CD4-positive, alpha-beta T cell (primary cell): ENCODE measurements around the gene MMD2. TPM values are rescaled to one million over a fixed set of nuclear protein-coding genes. Genes with fewer than 3 reads are reported as not detected.

Experiments used
- ATAC-seq: fragments of 200-7000 bp; cut with Tn5 transposase; one replicate; pipeline ENCODE4 v1.10.0; 2022; ENCODE audit warnings: mild to moderate bottlenecking; ENCODE audit not compliant: poor library complexity
- CTCF ChIA-PET: fragments of 350-600 bp; sonication (Branson Sonifier 250); formaldehyde crosslinking; loops from one replicate; lab custom pipeline; 2021; ENCODE audit warnings: antibody characterized with exemption, inconsistent platforms; lab: Charles Lee
- POLR2A ChIA-PET: fragments of 350-600 bp; sonication (Branson Sonifier 250); formaldehyde crosslinking; loops from one replicate; lab custom pipeline; 2021; ENCODE audit warnings: antibody characterized with exemption, inconsistent platforms; lab: Charles Lee
- DNase-seq, 14 experiments: peaks; one replicate each; pipeline ENCODE4 v3.0.0-alpha.2; 2013 to 2020; ENCODE audit warnings: mixed read lengths in 2 of 14
- H3K27ac ChIP-seq, 2 donors: one replicate each; pipeline versions ENCODE4 v1.5.1 to v1.7.0; 2013; ENCODE audit warnings: low read length in 2 of 2, low read depth in 1 of 2, mild to moderate bottlenecking in 1 of 2
- H3K27me3 ChIP-seq, 2 experiments: 1 replicate in 1 of 2; 2 replicates in 1 of 2; pipeline versions ENCODE4 v1.6.1 to v1.7.0; 2013; ENCODE audit warnings: low read length in 2 of 2, control low read depth in 1 of 2, mild to moderate bottlenecking in 1 of 2, moderate library complexity in 1 of 2; ENCODE audit not compliant: insufficient read depth in 2 of 2, control insufficient read depth in 1 of 2
- H3K36me3 ChIP-seq: one replicate; pipeline ENCODE4 v1.6.1; 2013; ENCODE audit warnings: low read length, control low read depth; ENCODE audit not compliant: insufficient read depth
- H3K4me1 ChIP-seq: one replicate; pipeline ENCODE4 v1.6.1; 2013; ENCODE audit warnings: low read length, control low read depth; ENCODE audit not compliant: insufficient read depth
- H3K4me3 ChIP-seq: one replicate; pipeline ENCODE4 v1.5.1; 2013; ENCODE audit warnings: mild to moderate bottlenecking, low read length, moderate library complexity
- H3K9me3 ChIP-seq, 2 experiments: 1 replicate in 1 of 2; 2 replicates in 1 of 2; pipeline versions ENCODE4 v1.6.1 to v1.7.0; 2013; ENCODE audit warnings: low read length in 2 of 2, mild to moderate bottlenecking in 2 of 2, control low read depth in 1 of 2, moderate library complexity in 1 of 2; ENCODE audit not compliant: control insufficient read depth in 1 of 2, insufficient read depth in 1 of 2
- H3K27ac Mint-ChIP-seq: one replicate; pipeline ENCODE4 v1.8.0; 2020; ENCODE audit warnings: mixed read lengths
- H3K27me3 Mint-ChIP-seq: one replicate; pipeline ENCODE4 v1.8.0; 2021; ENCODE audit warnings: mixed read lengths
- H3K36me3 Mint-ChIP-seq: one replicate; pipeline ENCODE4 v1.8.0; 2021; ENCODE audit warnings: low read depth, mixed read lengths
- H3K4me1 Mint-ChIP-seq: one replicate; pipeline ENCODE4 v1.8.0; 2021; ENCODE audit warnings: low read depth, mixed read lengths
- H3K4me3 Mint-ChIP-seq: one replicate; pipeline ENCODE4 v1.8.0; 2020; ENCODE audit warnings: mild to moderate bottlenecking, mixed read lengths
- H3K9me3 Mint-ChIP-seq: one replicate; pipeline ENCODE4 v1.8.0; 2020; ENCODE audit warnings: mixed read lengths
- intact Hi-C, 2 experiments: fragments of 100-400 bp; cut with DNase I in 1 of 2; cut with micrococcal nuclease in 1 of 2; formaldehyde crosslinking; loops; one replicate each; pipeline versions ENCODE4 v1.15.1 to v1.9.0; 2023 to 2025; cut with DNase I, micrococcal nuclease
- total RNA-seq, 174 experiments: library from RNA in 2 of 174; stranded (reverse) in 2 of 174; gene quantifications; one replicate each; pipeline ENCODE4 v1.2.3 and lab custom pipeline; 2021 to 2026
- TF ChIP-seq, protein P1 (sequence below): fragments of 200-600 bp; IDR thresholded peaks from one replicate; pipeline ENCODE4 v1.8.0; 2022; ENCODE audit warnings: antibody characterized with exemption, mild to moderate bottlenecking

Gene MMD2
- total RNA-seq, 2 experiments from 2014 or later: not detected

DNA sequence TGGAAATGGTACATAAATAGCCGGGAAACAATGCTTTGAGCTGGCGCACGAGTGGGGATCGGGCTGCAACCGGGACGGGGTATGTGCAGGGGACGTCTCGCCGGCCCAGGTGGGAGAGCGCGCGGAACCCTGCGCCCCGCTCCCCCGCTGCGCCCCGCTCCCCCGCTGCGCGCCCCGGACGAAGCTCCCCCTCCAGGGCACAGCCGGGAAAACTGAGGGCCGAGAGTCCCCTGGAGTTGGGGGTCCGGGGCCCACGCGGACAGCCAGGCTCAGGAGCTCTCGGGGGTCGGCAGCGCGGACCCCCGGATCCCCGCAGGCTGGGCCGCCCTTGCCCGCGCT lies 76.0 kb downstream of the MMD2 start:
- peaks cover 12% of the 10 kb centered on the region for H3K4me1 Mint-ChIP-seq
- H3K4me3 ChIP-seq: no peak overlapping the region
- no peak for ATAC-seq
- no peak overlapping the region for H3K27ac ChIP-seq
- POLR2A ChIA-PET: interaction anchor here (1.0 kb wide), 1 partner anchor 108 kb away, joined by 3 read pairs; the partner anchor contains the start of gene AP5Z1
- peaks cover 70% of the 10 kb centered on the region for H3K27me3 Mint-ChIP-seq
- peak overlapping the region; percentile 76 for H3K4me3 Mint-ChIP-seq
- TF ChIP-seq, protein P1, sequence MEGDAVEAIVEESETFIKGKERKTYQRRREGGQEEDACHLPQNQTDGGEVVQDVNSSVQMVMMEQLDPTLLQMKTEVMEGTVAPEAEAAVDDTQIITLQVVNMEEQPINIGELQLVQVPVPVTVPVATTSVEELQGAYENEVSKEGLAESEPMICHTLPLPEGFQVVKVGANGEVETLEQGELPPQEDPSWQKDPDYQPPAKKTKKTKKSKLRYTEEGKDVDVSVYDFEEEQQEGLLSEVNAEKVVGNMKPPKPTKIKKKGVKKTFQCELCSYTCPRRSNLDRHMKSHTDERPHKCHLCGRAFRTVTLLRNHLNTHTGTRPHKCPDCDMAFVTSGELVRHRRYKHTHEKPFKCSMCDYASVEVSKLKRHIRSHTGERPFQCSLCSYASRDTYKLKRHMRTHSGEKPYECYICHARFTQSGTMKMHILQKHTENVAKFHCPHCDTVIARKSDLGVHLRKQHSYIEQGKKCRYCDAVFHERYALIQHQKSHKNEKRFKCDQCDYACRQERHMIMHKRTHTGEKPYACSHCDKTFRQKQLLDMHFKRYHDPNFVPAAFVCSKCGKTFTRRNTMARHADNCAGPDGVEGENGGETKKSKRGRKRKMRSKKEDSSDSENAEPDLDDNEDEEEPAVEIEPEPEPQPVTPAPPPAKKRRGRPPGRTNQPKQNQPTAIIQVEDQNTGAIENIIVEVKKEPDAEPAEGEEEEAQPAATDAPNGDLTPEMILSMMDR: no peak
- no peak overlapping the region for H3K27ac Mint-ChIP-seq
- CTCF ChIA-PET: interaction anchor here (1.0 to 1.5 kb wide), 3 partner anchors 13 to 241 kb away, joined by 3 to 5 read pairs (median 3); no protein-coding TSS in a partner anchor
- H3K36me3 ChIP-seq: no peaks in the 10 kb centered on the region
- H3K9me3 Mint-ChIP-seq: no peaks in the 10 kb centered on the region
- DNase-seq: no peak
- H3K4me1 ChIP-seq: peaks cover 15% of the 10 kb centered on the region
- H3K9me3 ChIP-seq: peaks cover 0 to 8% of the 10 kb centered on the region in 2 experiments
- no peaks in the 10 kb centered on the region for H3K36me3 Mint-ChIP-seq
- peaks cover 18 to 28% of the 10 kb centered on the region in 2 experiments for H3K27me3 ChIP-seq
- intact Hi-C loops: loop anchor here in 1 of 2 experiments (10.0 kb wide), 1 partner anchor 268 kb away; no protein-coding TSS in a partner anchor

DNA sequence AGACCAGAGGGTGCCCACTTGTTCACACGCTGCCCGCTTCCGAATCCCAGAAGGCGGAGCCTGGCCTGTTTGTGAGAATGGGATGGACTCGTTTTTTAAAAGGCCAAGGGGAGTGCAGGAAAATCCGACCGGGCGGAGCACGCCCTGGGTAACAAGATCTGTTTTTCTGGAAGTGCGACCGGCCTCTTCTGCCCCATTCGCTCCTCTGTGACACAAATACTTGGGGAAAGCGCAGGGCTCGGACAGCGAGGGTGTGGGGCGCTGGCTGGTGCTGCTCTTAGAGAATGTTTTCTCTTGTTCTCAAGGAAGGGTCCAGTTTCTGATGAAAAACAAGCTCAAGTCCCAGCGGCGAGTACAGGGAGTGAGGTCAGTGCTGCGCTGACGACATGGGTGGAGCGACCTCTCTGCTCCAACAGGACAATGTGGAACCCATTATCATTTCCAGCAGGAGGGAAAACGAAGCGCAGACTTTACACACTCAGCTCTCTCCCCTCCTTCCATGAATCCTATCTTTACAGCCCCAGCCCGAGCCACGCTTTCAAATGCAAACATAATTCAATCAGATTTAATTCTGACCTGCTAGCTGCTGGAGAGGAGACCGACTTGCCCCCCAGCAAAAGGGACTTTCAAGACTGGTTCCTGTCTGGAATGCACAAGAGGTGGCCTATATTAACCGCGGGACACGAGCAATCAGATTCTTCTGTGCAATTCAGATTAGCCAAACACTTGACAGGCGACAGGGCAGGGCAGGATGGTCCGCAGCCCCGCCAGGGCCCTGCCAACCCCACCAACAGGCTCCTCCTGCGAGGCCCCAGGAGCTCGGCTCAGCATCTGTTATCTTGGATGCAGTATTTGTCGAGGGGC lies 76.6 kb downstream of the MMD2 start:
- H3K27ac Mint-ChIP-seq: no peak overlapping the region
- Histone ChIP-seq H3K4me3 (no peak overlapping the region), H3K27me3 (peaks cover 18 to 28% of the 10 kb centered on the region in 2 experiments), H3K9me3 (peaks cover 0 to 8% of the 10 kb centered on the region in 2 experiments), H3K4me1 (peaks cover 15% of the 10 kb centered on the region), H3K27ac (no peak overlapping the region), H3K36me3 (no peaks in the 10 kb centered on the region)
- ChIA-PET POLR2A (no interaction called here), CTCF (interaction anchor here (1.1 to 1.5 kb wide), 2 partner anchors 14 to 90 kb away, joined by 3 to 5 read pairs; no protein-coding TSS in a partner anchor)
- DNase-seq (no peak), ATAC-seq (no peak)
- peaks cover 68% of the 10 kb centered on the region for H3K27me3 Mint-ChIP-seq
- intact Hi-C loops: loop anchor here in 1 of 2 experiments (10.0 kb wide), 1 partner anchor 268 kb away; no protein-coding TSS in a partner anchor
- H3K4me3 Mint-ChIP-seq: peak overlapping the region; percentile 76
- TF ChIP-seq, protein P1: no peak
- no peaks in the 10 kb centered on the region for H3K9me3 Mint-ChIP-seq
- no peaks in the 10 kb centered on the region for H3K36me3 Mint-ChIP-seq
- peaks cover 12% of the 10 kb centered on the region for H3K4me1 Mint-ChIP-seq

DNA sequence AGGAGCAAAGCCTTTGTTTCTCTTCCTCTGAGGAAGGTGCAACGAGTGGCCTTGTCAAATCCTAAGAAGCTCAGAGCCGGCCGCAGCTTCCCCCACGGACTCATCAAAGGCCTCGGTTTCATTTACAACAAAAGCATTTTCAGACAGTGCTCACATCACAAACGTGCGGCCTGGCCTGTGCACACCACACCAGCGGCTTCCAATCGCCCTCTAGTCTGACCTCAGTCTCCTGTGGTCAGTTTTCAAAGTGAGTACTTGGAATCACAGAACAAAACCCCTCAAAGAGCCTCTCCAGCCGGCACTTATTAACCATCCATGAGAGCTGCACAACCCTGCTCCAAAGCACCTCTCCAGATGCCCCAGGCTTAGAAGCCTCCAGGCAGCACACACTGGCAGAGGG lies 78.8 kb downstream of the MMD2 start:
- Histone ChIP-seq H3K4me1 (peaks cover 15% of the 10 kb centered on the region), H3K27me3 (peaks cover 18 to 28% of the 10 kb centered on the region in 2 experiments), H3K4me3 (no peak overlapping the region), H3K9me3 (peaks cover 0 to 8% of the 10 kb centered on the region in 2 experiments), H3K27ac (no peak overlapping the region), H3K36me3 (no peaks in the 10 kb centered on the region)
- CTCF ChIA-PET: no interaction called here
- TF ChIP-seq, protein P1: no peak
- POLR2A ChIA-PET: no interaction called here
- DNase-seq (no peak), ATAC-seq (no peak)
- intact Hi-C loops: loop anchor here in 1 of 2 experiments (10.0 kb wide), 1 partner anchor 265 kb away; no protein-coding TSS in a partner anchor
- H3K9me3 Mint-ChIP-seq: no peaks in the 10 kb centered on the region
- H3K36me3 Mint-ChIP-seq: no peaks in the 10 kb centered on the region
- H3K4me3 Mint-ChIP-seq: no peak overlapping the region
- peaks cover 58% of the 10 kb centered on the region for H3K27me3 Mint-ChIP-seq
- peaks cover 12% of the 10 kb centered on the region for H3K4me1 Mint-ChIP-seq
- H3K27ac Mint-ChIP-seq: no peak overlapping the region
